ENCODE measurements around the gene PITX1. TPM values are rescaled to one million over a fixed set of nuclear protein-coding genes. Genes with fewer than 3 reads are reported as not detected.

PITX1 gene
- total and polyA plus RNA-seq, 2 donors (not counting 3 experiments of a cell fraction or from before 2014, with no cell fraction given) = 0.48 to 6.0 TPM

DNA sequence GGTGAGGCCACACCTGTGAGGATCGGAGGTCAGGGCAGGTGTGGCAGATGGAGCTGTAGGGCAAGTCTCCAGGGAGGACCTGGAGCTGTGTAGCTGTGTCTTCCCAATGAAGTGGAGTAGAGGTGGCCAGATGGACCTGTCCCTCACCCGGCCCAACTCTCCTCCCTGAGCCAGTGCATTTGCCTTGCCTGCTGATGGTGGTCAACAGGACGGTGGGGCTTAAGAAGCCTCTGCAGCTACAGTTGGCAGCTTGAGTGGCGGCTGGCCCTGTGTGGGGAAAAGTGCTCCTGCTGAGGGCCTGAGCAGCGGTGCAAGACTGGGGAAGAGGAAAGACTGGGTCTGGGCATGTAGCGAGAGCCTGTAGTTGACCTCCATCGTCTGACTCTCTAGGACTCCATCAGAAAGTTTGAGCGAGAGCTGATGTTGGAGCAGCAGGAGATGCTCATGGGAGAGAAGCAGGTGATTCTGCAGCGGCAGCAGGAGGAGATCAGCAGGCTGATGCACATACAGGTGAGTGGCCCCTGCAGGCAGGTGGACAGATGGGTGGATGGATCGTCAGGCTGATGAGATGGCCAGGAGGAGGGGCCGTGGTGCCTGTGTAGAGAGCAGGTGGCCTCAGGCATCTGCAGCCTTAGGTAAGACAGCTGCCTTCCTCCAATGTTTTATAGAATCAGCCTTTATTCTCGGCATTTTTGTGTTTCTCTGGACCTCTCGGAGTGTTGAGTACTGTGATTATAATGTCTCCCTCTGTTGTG is 24.9 kb downstream of the PITX1 start:
- dilution Hi-C loops (cut with MboI; ENCODE audit: extremely low pct_ligation_motif_present, low sequenced_read_pairs) (no loop called here), intact Hi-C loops (cut with micrococcal nuclease) (no loop called here)
- Histone ChIP-seq H3K36me3 (ENCODE audit: control insufficient read depth in 2 of 2, extremely low read depth in 1 of 2, insufficient read depth in 2 of 2, low read length in 2 of 2) (no peaks in the 10 kb centered on the region), H3K27ac (ENCODE audit: insufficient read depth, low read depth, low read length) (no peak overlapping the region), H3K9ac (replicated peaks; ENCODE audit: extremely low read depth, insufficient read depth, low read length) (no peak overlapping the region), H3K27me3 (ENCODE audit: control insufficient read depth in 2 of 2, insufficient read depth in 2 of 2, low read length in 2 of 2) (no peaks in the 10 kb centered on the region), H4K20me1 (replicated peaks; ENCODE audit: control insufficient read depth, extremely low read depth, insufficient read depth, low read length) (no peaks in the 10 kb centered on the region), H3K4me1 (ENCODE audit: control insufficient read depth, extremely low read depth, insufficient read depth, low read length) (no peaks in the 10 kb centered on the region), H3K4me3 (replicated peaks in 1 of 3; ENCODE audit: insufficient read depth in 1 of 3, low read depth in 1 of 3, low read length in 3 of 3) (no peak overlapping the region), H3K9me1 (replicated peaks; ENCODE audit: control insufficient read depth, extremely low read depth, insufficient read depth, low read length) (no peaks in the 10 kb centered on the region), H2AFZ (ENCODE audit: low read depth, low read length) (no peak overlapping the region), H3K9me3 (replicated peaks; ENCODE audit: control insufficient read depth, insufficient read depth, low read length) (no peaks in the 10 kb centered on the region), H3K79me2 (ENCODE audit: control insufficient read depth, insufficient read depth, low read length) (no peaks in the 10 kb centered on the region), H3K4me2 (ENCODE audit: insufficient read depth, low read length) (no peak overlapping the region)
- DNase-seq (ENCODE audit: low read depth, low spot score) = no peak
- no peak for FAIRE-seq
- ChIA-PET POLR2A (no interaction called here), CTCF (no interaction called here)
- no TSS peak for BruUV-seq (replicated peaks)
- TF ChIP-seq POLR2AphosphoS5 (IDR thresholded peaks at IDR 0.05; ENCODE audit: insufficient read depth, low read depth, low read length) = no peak
- TF ChIP-seq JUN (IDR thresholded peaks at IDR 0.05; ENCODE audit: borderline replicate concordance, insufficient read depth, insufficient read length, low read depth) = no peak
- no peak for TF ChIP-seq FOS (IDR thresholded peaks at IDR 0.05; ENCODE audit: borderline replicate concordance, insufficient read depth, low read length)
- no peak for TF ChIP-seq GATA2 (IDR thresholded peaks at IDR 0.05; ENCODE audit: insufficient read depth, insufficient read length, low read depth, low read length)
- TF ChIP-seq, protein P1, sequence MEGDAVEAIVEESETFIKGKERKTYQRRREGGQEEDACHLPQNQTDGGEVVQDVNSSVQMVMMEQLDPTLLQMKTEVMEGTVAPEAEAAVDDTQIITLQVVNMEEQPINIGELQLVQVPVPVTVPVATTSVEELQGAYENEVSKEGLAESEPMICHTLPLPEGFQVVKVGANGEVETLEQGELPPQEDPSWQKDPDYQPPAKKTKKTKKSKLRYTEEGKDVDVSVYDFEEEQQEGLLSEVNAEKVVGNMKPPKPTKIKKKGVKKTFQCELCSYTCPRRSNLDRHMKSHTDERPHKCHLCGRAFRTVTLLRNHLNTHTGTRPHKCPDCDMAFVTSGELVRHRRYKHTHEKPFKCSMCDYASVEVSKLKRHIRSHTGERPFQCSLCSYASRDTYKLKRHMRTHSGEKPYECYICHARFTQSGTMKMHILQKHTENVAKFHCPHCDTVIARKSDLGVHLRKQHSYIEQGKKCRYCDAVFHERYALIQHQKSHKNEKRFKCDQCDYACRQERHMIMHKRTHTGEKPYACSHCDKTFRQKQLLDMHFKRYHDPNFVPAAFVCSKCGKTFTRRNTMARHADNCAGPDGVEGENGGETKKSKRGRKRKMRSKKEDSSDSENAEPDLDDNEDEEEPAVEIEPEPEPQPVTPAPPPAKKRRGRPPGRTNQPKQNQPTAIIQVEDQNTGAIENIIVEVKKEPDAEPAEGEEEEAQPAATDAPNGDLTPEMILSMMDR (IDR thresholded peaks at IDR 0.05; ENCODE audit: extremely low read depth in 1 of 2, insufficient read depth in 1 of 2, low read depth in 1 of 2, low read length in 2 of 2) = no peak
- no peak for TF ChIP-seq POLR2A (IDR thresholded peaks at IDR 0.05; ENCODE audit: low read depth, low read length)
- TF ChIP-seq, protein P2, sequence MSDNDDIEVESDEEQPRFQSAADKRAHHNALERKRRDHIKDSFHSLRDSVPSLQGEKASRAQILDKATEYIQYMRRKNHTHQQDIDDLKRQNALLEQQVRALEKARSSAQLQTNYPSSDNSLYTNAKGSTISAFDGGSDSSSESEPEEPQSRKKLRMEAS (IDR thresholded peaks at IDR 0.05; ENCODE audit: insufficient read depth, insufficient read length) = no peak
- no peak for TF ChIP-seq EZH2 (IDR thresholded peaks at IDR 0.05; ENCODE audit: borderline replicate concordance, low read depth, low read length, severe bottlenecking)
- TF ChIP-seq MYC (IDR thresholded peaks at IDR 0.05; ENCODE audit: low read depth, low read length) = no peak
